ENCODE results near the gene SLIT3. TPM values are rescaled to one million over a fixed set of nuclear protein-coding genes. Genes with fewer than 3 reads are reported as not detected.
"Not testable (repeated sequence)": the region's sequence is repeated elsewhere in the genome, so short reads cannot be mapped to it uniquely, and the experiment has no call there.

The SLIT3 gene
- total RNA-seq, 1 donor from 2014 or later = not detected

GRCh38 chr5:168663276-168664004 lies 637.5 kb downstream of the SLIT3 start:
- peak; percentile 74 for DNase-seq (ENCODE audit: low read depth)

- DNase-seq (ENCODE audit: low read depth) = no peak
Measured at GRCh38 chr5:168661593-168662485, 639.1 kb downstream of the SLIT3 start.

GRCh38 chr5:168660691-168661090 lies 640.2 kb downstream of the SLIT3 start:
- no peak for DNase-seq (ENCODE audit: low read depth)

- DNase-seq (ENCODE audit: low read depth) = no peak
Measured at GRCh38 chr5:168659286-168659847, 641.6 kb downstream of the SLIT3 start.

GRCh38 chr5:168658394-168658793 lies 642.5 kb downstream of the SLIT3 start:
- DNase-seq (ENCODE audit: low read depth) = no peak

- DNase-seq (ENCODE audit: low read depth) = no peak
Measured at GRCh38 chr5:168656633-168657032, 644.3 kb downstream of the SLIT3 start.

- no peak for DNase-seq (ENCODE audit: low read depth)
Measured at GRCh38 chr5:168655316-168655715, 645.6 kb downstream of the SLIT3 start.

- peak; percentile 28 for DNase-seq (ENCODE audit: low read depth)
Measured at GRCh38 chr5:168654211-168654721, 646.7 kb downstream of the SLIT3 start.

GRCh38 chr5:168653626-168654025 lies 647.3 kb downstream of the SLIT3 start:
- DNase-seq (ENCODE audit: low read depth) = no peak

GRCh38 chr5:168651648-168652047 lies 649.3 kb downstream of the SLIT3 start:
- DNase-seq (ENCODE audit: low read depth) = peak; percentile 60

GRCh38 chr5:168649306-168649705 lies 651.6 kb downstream of the SLIT3 start:
- DNase-seq (ENCODE audit: low read depth) = peak; percentile 59

- DNase-seq (ENCODE audit: low read depth) = no peak
Measured at GRCh38 chr5:168648576-168648975, 652.4 kb downstream of the SLIT3 start.

GRCh38 chr5:168648016-168648415 lies 652.9 kb downstream of the SLIT3 start:
- no peak for DNase-seq (ENCODE audit: low read depth)

- DNase-seq (ENCODE audit: low read depth) = no peak
Measured at GRCh38 chr5:168647083-168647482, 653.9 kb downstream of the SLIT3 start.

- DNase-seq (ENCODE audit: low read depth) = no peak
Measured at GRCh38 chr5:168646335-168646734, 654.6 kb downstream of the SLIT3 start.

GRCh38 chr5:168645195-168645594 lies 655.7 kb downstream of the SLIT3 start:
- DNase-seq (ENCODE audit: low read depth) = no peak

GRCh38 chr5:168642019-168642418 lies 658.9 kb downstream of the SLIT3 start:
- DNase-seq (ENCODE audit: low read depth) = no peak

GRCh38 chr5:168638846-168639245 lies 662.1 kb downstream of the SLIT3 start:
- DNase-seq (ENCODE audit: low read depth) = not testable (repeated sequence)

- DNase-seq (ENCODE audit: low read depth) = no peak
Measured at GRCh38 chr5:168637793-168638192, 663.1 kb downstream of the SLIT3 start.

GRCh38 chr5:168637281-168637680 lies 663.7 kb downstream of the SLIT3 start:
- DNase-seq (ENCODE audit: low read depth) = no peak

- not testable (repeated sequence) for DNase-seq (ENCODE audit: low read depth)
Measured at GRCh38 chr5:168630958-168631357, 670.0 kb downstream of the SLIT3 start.

GRCh38 chr5:168624850-168625364 lies 676.0 kb downstream of the SLIT3 start:
- DNase-seq (ENCODE audit: low read depth) = no peak
